BE2C (cell line): Measurements from ENCODE around the gene MRPL52.

ENCODE experiments used
- DNase-seq: peaks from one replicate; pipeline ENCODE4 v3.0.0-alpha.2; 2020
- H3K27me3 ChIP-seq: fragments of 250-450 bp; sonication (Bioruptor Pico); 2 replicates; pipeline ENCODE4 v1.5.1; 2020; ENCODE audit warnings: mild to moderate bottlenecking
- H3K36me3 ChIP-seq: fragments of 250-450 bp; sonication (Bioruptor Pico); 2 replicates; pipeline ENCODE4 v1.5.1; 2020; ENCODE audit warnings: mild to moderate bottlenecking
- H3K4me1 ChIP-seq: fragments of 250-450 bp; sonication (Bioruptor Pico); 2 replicates; pipeline ENCODE4 v1.5.1; 2020
- H3K4me3 ChIP-seq: 2 replicates; pipeline ENCODE4 v1.5.1; 2011; ENCODE audit warnings: low read depth, low read length
- H3K9me3 ChIP-seq: fragments of 250-450 bp; sonication (Bioruptor Pico); 2 replicates; pipeline ENCODE4 v1.5.1; 2020
- CTCF ChIP-seq: IDR thresholded peaks from 2 replicates; pipeline ENCODE4 v1.5.1; 2012; ENCODE audit warnings: mild to moderate bottlenecking, low read depth, low read length

The MRPL52 gene

GRCh38 chr14:22807432-22808087 lies 22.1 kb upstream of the MRPL52 start:
- no peaks in the 10 kb centered on the region for H3K36me3 ChIP-seq
- H3K4me3 ChIP-seq: no peak overlapping the region
- H3K27me3 ChIP-seq: peaks cover 27% of the 10 kb centered on the region
- no peak for TF ChIP-seq CTCF
- DNase-seq: no peak
- no peaks in the 10 kb centered on the region for H3K4me1 ChIP-seq
- H3K9me3 ChIP-seq: no peaks in the 10 kb centered on the region

GRCh38 chr14:22808388-22809209 lies 21.1 kb upstream of the MRPL52 start:
- H3K36me3 ChIP-seq: no peaks in the 10 kb centered on the region
- no peaks in the 10 kb centered on the region for H3K9me3 ChIP-seq
- H3K4me3 ChIP-seq: no peak overlapping the region
- no peak for DNase-seq
- no peaks in the 10 kb centered on the region for H3K4me1 ChIP-seq
- H3K27me3 ChIP-seq: peaks cover 18% of the 10 kb centered on the region
- TF ChIP-seq CTCF: no peak

GRCh38 chr14:22811722-22812121 lies 18.0 kb upstream of the MRPL52 start:
- no peaks in the 10 kb centered on the region for H3K9me3 ChIP-seq
- H3K4me1 ChIP-seq: no peaks in the 10 kb centered on the region
- DNase-seq: no peak
- no peak for TF ChIP-seq CTCF
- peaks cover 18% of the 10 kb centered on the region for H3K27me3 ChIP-seq
- H3K36me3 ChIP-seq: no peaks in the 10 kb centered on the region
- no peak overlapping the region for H3K4me3 ChIP-seq

- Histone ChIP-seq H3K4me3 (no peak overlapping the region), H3K36me3 (no peaks in the 10 kb centered on the region), H3K9me3 (no peaks in the 10 kb centered on the region), H3K27me3 (peaks cover 18% of the 10 kb centered on the region), H3K4me1 (no peaks in the 10 kb centered on the region)
- TF ChIP-seq CTCF: no peak
- no peak for DNase-seq
Measured at GRCh38 chr14:22812744-22813143, 16.9 kb upstream of the MRPL52 start.

GRCh38 chr14:22813145-22813544 lies 16.5 kb upstream of the MRPL52 start:
- Histone ChIP-seq H3K4me3 (no peak overlapping the region), H3K9me3 (no peaks in the 10 kb centered on the region), H3K4me1 (no peaks in the 10 kb centered on the region), H3K36me3 (no peaks in the 10 kb centered on the region), H3K27me3 (peaks cover 18% of the 10 kb centered on the region)
- no peak for DNase-seq
- TF ChIP-seq CTCF: no peak

- Histone ChIP-seq H3K9me3 (no peaks in the 10 kb centered on the region), H3K36me3 (no peaks in the 10 kb centered on the region), H3K4me3 (no peak overlapping the region), H3K27me3 (peaks cover 18% of the 10 kb centered on the region), H3K4me1 (no peaks in the 10 kb centered on the region; the same call in 1 of the 2 replicates)
- no peak for TF ChIP-seq CTCF
- DNase-seq: no peak
Measured at GRCh38 chr14:22814373-22814772, 15.3 kb upstream of the MRPL52 start.
